ENCODE data around the gene PRMT7. TPM values are rescaled to one million over a fixed set of nuclear protein-coding genes. Genes with fewer than 3 reads are reported as not detected.

The PRMT7 gene
- total RNA-seq, 2 experiments from 2014 or later, result 80.4 to 85.1 TPM

GRCh38 chr16:68338326-68339119, 27.7 kb downstream of the PRMT7 start:
- H3K4me3 ChIP-seq (ENCODE audit: low read depth, low read length, poor library complexity, severe bottlenecking), result no peak overlapping the region
- ChIA-PET POLR2A (interaction anchor here (0.9 kb wide), 1 partner anchor 75 kb away, joined by 3 read pairs; no protein-coding TSS in a partner anchor), CTCF (ENCODE audit: unreplicated experiment) (no interaction called here)
- peaks cover 83% of the 10 kb centered on the region for H3K36me3 ChIP-seq (ENCODE audit: insufficient read depth, low read length)
- no peaks in the 10 kb centered on the region for H3K4me1 ChIP-seq (ENCODE audit: insufficient read depth, low read length, poor library complexity, severe bottlenecking)
- no peak overlapping the region for H2AFZ ChIP-seq (ENCODE audit: low read length)
- intact Hi-C loops (cut with micrococcal nuclease; ENCODE audit: unreplicated experiment), result no loop called here
- no peaks in the 10 kb centered on the region for H3K9me3 ChIP-seq (ENCODE audit: low read length)
- H3K9me2 ChIP-seq (ENCODE audit: insufficient read depth, low read length), result no peaks in the 10 kb centered on the region
- no peaks in the 10 kb centered on the region for H3K79me2 ChIP-seq (ENCODE audit: insufficient read depth, low read depth, low read length)
- H3K27ac ChIP-seq (ENCODE audit: low read depth, low read length, poor library complexity, severe bottlenecking), result no peak overlapping the region
- no TSS peak for BruUV-seq (replicated peaks)
- no peak for TF ChIP-seq CTCF (conservative IDR thresholded peaks at IDR 0.05; ENCODE audit: low read length)
- TF ChIP-seq EZH2phosphoT487 (IDR thresholded peaks at IDR 0.05; ENCODE audit: borderline replicate concordance, low read depth, low read length), result no peak
- no peaks in the 10 kb centered on the region for H4K20me1 ChIP-seq (ENCODE audit: insufficient read depth, low read length)
- no peak for DNase-seq (ENCODE audit: low spot score)
- no peak overlapping the region for H3K4me2 ChIP-seq (ENCODE audit: low read length)

DNA sequence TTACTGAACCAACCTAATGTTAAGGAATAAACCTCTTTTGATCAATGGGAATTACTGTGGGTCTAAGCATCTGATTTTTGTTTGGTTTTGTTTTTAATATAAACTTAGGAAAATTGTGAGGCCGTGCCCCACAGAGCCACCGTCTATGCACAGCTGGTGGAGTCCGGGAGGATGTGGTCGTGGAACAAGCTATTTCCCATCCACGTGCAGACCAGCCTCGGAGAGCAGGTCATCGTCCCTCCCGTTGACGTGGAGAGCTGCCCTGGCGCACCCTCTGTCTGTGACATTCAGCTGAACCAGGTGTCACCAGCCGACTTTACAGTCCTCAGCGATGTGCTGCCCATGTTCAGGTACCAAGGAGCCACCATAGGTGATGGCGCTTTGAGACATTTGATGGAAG, 28.4 kb downstream of the PRMT7 start:
- Histone ChIP-seq H3K4me3 (ENCODE audit: low read depth, low read length, poor library complexity, severe bottlenecking) (no peak overlapping the region), H2AFZ (ENCODE audit: low read length) (no peak overlapping the region), H3K4me1 (ENCODE audit: insufficient read depth, low read length, poor library complexity, severe bottlenecking) (no peaks in the 10 kb centered on the region), H3K79me2 (ENCODE audit: insufficient read depth, low read depth, low read length) (no peaks in the 10 kb centered on the region), H3K9me3 (ENCODE audit: low read length) (no peaks in the 10 kb centered on the region), H3K4me2 (ENCODE audit: low read length) (no peak overlapping the region), H4K20me1 (ENCODE audit: insufficient read depth, low read length) (no peaks in the 10 kb centered on the region), H3K36me3 (ENCODE audit: insufficient read depth, low read length) (peaks cover 84% of the 10 kb centered on the region), H3K27ac (ENCODE audit: low read depth, low read length, poor library complexity, severe bottlenecking) (no peak overlapping the region), H3K9me2 (ENCODE audit: insufficient read depth, low read length) (no peaks in the 10 kb centered on the region)
- CTCF ChIA-PET (ENCODE audit: unreplicated experiment), result no interaction called here
- BruUV-seq (replicated peaks), result no TSS peak
- POLR2A ChIA-PET, result no interaction called here
- DNase-seq (ENCODE audit: low spot score), result no peak
- intact Hi-C loops (cut with micrococcal nuclease; ENCODE audit: unreplicated experiment), result no loop called here
- TF ChIP-seq EZH2phosphoT487 (IDR thresholded peaks at IDR 0.05; ENCODE audit: borderline replicate concordance, low read depth, low read length), result no peak
- no peak for TF ChIP-seq CTCF (conservative IDR thresholded peaks at IDR 0.05; ENCODE audit: low read length)

GRCh38 chr16:68342620-68343019, 31.8 kb downstream of the PRMT7 start:
- Histone ChIP-seq H3K4me1 (ENCODE audit: insufficient read depth, low read length, poor library complexity, severe bottlenecking) (no peaks in the 10 kb centered on the region), H3K4me3 (ENCODE audit: low read depth, low read length, poor library complexity, severe bottlenecking) (no peak overlapping the region), H3K9me3 (ENCODE audit: low read length) (no peaks in the 10 kb centered on the region), H3K27ac (ENCODE audit: low read depth, low read length, poor library complexity, severe bottlenecking) (no peak overlapping the region), H2AFZ (ENCODE audit: low read length) (no peak overlapping the region), H3K9me2 (ENCODE audit: insufficient read depth, low read length) (no peaks in the 10 kb centered on the region), H3K36me3 (ENCODE audit: insufficient read depth, low read length) (peaks cover 97% of the 10 kb centered on the region), H3K79me2 (ENCODE audit: insufficient read depth, low read depth, low read length) (no peaks in the 10 kb centered on the region), H3K4me2 (ENCODE audit: low read length) (no peak overlapping the region), H4K20me1 (ENCODE audit: insufficient read depth, low read length) (no peaks in the 10 kb centered on the region)
- no peak for DNase-seq (ENCODE audit: low spot score)
- BruUV-seq (replicated peaks), result no TSS peak
- POLR2A ChIA-PET, result no interaction called here
- TF ChIP-seq EZH2phosphoT487 (IDR thresholded peaks at IDR 0.05; ENCODE audit: borderline replicate concordance, low read depth, low read length) (no peak), CTCF (conservative IDR thresholded peaks at IDR 0.05; ENCODE audit: low read length) (no peak)
- intact Hi-C loops (cut with micrococcal nuclease; ENCODE audit: unreplicated experiment), result no loop called here
- CTCF ChIA-PET (ENCODE audit: unreplicated experiment), result no interaction called here

Measured in OCI-LY7 (cell line).